GM12878 (cell line): ENCODE measurements around the gene NLRP10. TPM values are rescaled to one million over a fixed set of nuclear protein-coding genes. Genes with fewer than 3 reads are reported as not detected.

Experiments used
- BCL3 ChIP-seq: IDR thresholded peaks from 2 replicates; pipeline ENCODE4 v1.6.1; 2011; ENCODE audit warnings: borderline replicate concordance, low read depth, mild to moderate bottlenecking, moderate library complexity, low read length; ENCODE audit not compliant: insufficient read depth, poor library complexity, severe bottlenecking
- E2F4 ChIP-seq: IDR thresholded peaks from 2 replicates; pipeline ENCODE4 v1.6.1; 2012; ENCODE audit warnings: low read depth, low read length, improper control_type of control experiment
- EZH2 ChIP-seq: IDR thresholded peaks from 2 replicates; pipeline ENCODE4 v1.6.1; 2012; ENCODE audit warnings: low read depth, mild to moderate bottlenecking, control low read depth, inconsistent platforms, low read length, borderline replicate concordance; ENCODE audit not compliant: control insufficient read depth
- FOS ChIP-seq: IDR thresholded peaks from 3 replicates; pipeline ENCODE4 v1.6.1; 2011; ENCODE audit warnings: borderline replicate concordance; ENCODE audit not compliant: insufficient read length; ENCODE audit errors: extremely low read depth
- IRF3 ChIP-seq: fragments of 450-650 bp; IDR thresholded peaks from 2 replicates; pipeline ENCODE4 v1.6.1; 2014; ENCODE audit warnings: mild to moderate bottlenecking
- MLLT1 ChIP-seq: fragments of 450-650 bp; IDR thresholded peaks from 2 replicates; pipeline ENCODE4 v1.6.1; 2016; ENCODE audit warnings: mild to moderate bottlenecking
- MTA2 ChIP-seq: fragments of 450-650 bp; IDR thresholded peaks from 2 replicates; pipeline ENCODE4 v1.6.1; 2016; ENCODE audit warnings: low read depth, mild to moderate bottlenecking, moderate library complexity
- MTA3 ChIP-seq: IDR thresholded peaks from 2 replicates; pipeline ENCODE4 v1.6.1; 2012; ENCODE audit warnings: low read length, inconsistent platforms, borderline replicate concordance
- NFYB ChIP-seq: IDR thresholded peaks from 2 replicates; pipeline ENCODE4 v1.6.1; 2011; ENCODE audit warnings: low read depth, mild to moderate bottlenecking, low read length, improper control_type of control experiment, moderate library complexity; ENCODE audit not compliant: insufficient read depth
- NKRF ChIP-seq: fragments of 450-650 bp; conservative IDR thresholded peaks from 2 replicates; pipeline ENCODE4 v1.6.1; 2017; ENCODE audit warnings: mild to moderate bottlenecking, moderate library complexity
- NR2C1 ChIP-seq: fragments of 450-650 bp; IDR thresholded peaks from 2 replicates; pipeline ENCODE4 v1.6.1; 2017; ENCODE audit warnings: antibody characterized with exemption, mild to moderate bottlenecking, moderate library complexity
- NRF1 ChIP-seq: conservative IDR thresholded peaks from 2 replicates; pipeline ENCODE4 v1.6.1; 2011; ENCODE audit warnings: mild to moderate bottlenecking, low read depth, low read length, improper control_type of control experiment
- POLR2AphosphoS5 ChIP-seq: IDR thresholded peaks from 2 replicates; pipeline ENCODE4 v1.6.1; 2011; ENCODE audit warnings: mild to moderate bottlenecking, low read length, inconsistent platforms
- RAD21 ChIP-seq: IDR thresholded peaks from 2 replicates; pipeline ENCODE4 v1.6.1; 2011; ENCODE audit warnings: mild to moderate bottlenecking, low read depth, low read length, moderate library complexity; ENCODE audit not compliant: insufficient read depth
- SIN3A ChIP-seq: IDR thresholded peaks from 2 replicates; pipeline ENCODE4 v1.6.1; 2012; ENCODE audit warnings: low read depth, low read length, improper control_type of control experiment
- STAT1 ChIP-seq: fragments of 450-650 bp; conservative IDR thresholded peaks from 2 replicates; pipeline ENCODE4 v1.6.1; 2014; ENCODE audit warnings: antibody characterized with exemption, mild to moderate bottlenecking
- USF1 ChIP-seq: IDR thresholded peaks from 2 replicates; pipeline ENCODE4 v1.6.1; 2011; ENCODE audit warnings: borderline replicate concordance, low read depth, mild to moderate bottlenecking, moderate library complexity, mixed read lengths, low read length; ENCODE audit not compliant: insufficient read depth; ENCODE audit errors: extremely low read length
- ZBED1 ChIP-seq: IDR thresholded peaks from 2 replicates; pipeline ENCODE4 v1.6.1; 2016; ENCODE audit warnings: borderline replicate concordance
- ZNF207 ChIP-seq: fragments of 450-650 bp; IDR thresholded peaks from 2 replicates; pipeline ENCODE4 v1.6.1; 2014; ENCODE audit warnings: antibody characterized with exemption, mild to moderate bottlenecking, borderline replicate concordance
- ZZZ3 ChIP-seq: IDR thresholded peaks from 2 replicates; pipeline ENCODE4 v1.6.1; 2011; ENCODE audit warnings: low read depth; ENCODE audit not compliant: control insufficient read depth, insufficient read length
- polyA plus RNA-seq, 11 experiments: library from polyadenylated mRNA; depleted of rRNA in 4 of 11; unstranded in 6 of 11; stranded (reverse) in 5 of 11; fragments of >200 nt; fragmentation: Nextera tagmentation in 4 of 11; fragmentation: Illumina TruSeq in 1 of 11; extraction: Ambion mirVana in 4 of 11; extraction: Trizol in 1 of 11; gene quantifications; 1 replicate in 1 of 11; 2 replicates in 10 of 11; pipeline versions ENCODE4 v1.2.1 to v1.2.3, GENCODE V29; 2011 to 2016; ENCODE audit warnings: inconsistent platforms in 2 of 11, missing spikeins in 2 of 11, low read depth in 1 of 11
- total RNA-seq, 4 experiments: library from RNA; depleted of rRNA in 3 of 4; stranded (reverse); fragments of >200 nt in 3 of 4; fragmentation: Illumina TruSeq in 1 of 4; extraction: Trizol in 1 of 4; gene quantifications; 2 replicates each; pipeline versions ENCODE4 v1.2.1 to v1.2.3, GENCODE V29; 2013 to 2021

The NLRP10 gene
- total and polyA plus RNA-seq, 10 of the 15 experiments (the other 5 are each of a cell fraction or from before 2014, with no cell fraction given) = 0.04 TPM; not detected in 9

GRCh38 chr11:7986768-7987559 lies 21.7 kb upstream of the NLRP10 start, which contains the start of gene EIF3F (continued):
- TF ChIP-seq BCL3 (no peak), NR2C1 (peak; percentile 88), ZNF207 (peak; percentile 96; the same call in 1 of the 2 replicates), NRF1 (no peak), MTA3 (no peak), FOS (peak; percentile 77), IRF3 (peak; percentile 76; the same call in 1 of the 2 replicates), NFYB (peak; percentile 75; the same call in 1 of the 2 replicates), ZBED1 (0 out of 2 replicates have a peak, but pooled peaks have one; percentile 69), ZZZ3 (peak; percentile 47), USF1 (peak; percentile 85), EZH2 (no peak), SIN3A (no peak; the same call in 1 of the 2 replicates), MLLT1 (peak; percentile 58; the same call in 1 of the 2 replicates), RAD21 (peak; percentile 70), POLR2AphosphoS5 (peak; percentile 73), NKRF (peak; percentile 93), E2F4 (peak; percentile 91), STAT1 (peak; percentile 97), MTA2 (peak; percentile 52)
